Spleen (tissue), 11 donors: ENCODE data around the gene CD8B2. TPM values are rescaled to one million over a fixed set of nuclear protein-coding genes. Genes with fewer than 3 reads are reported as not detected.

Experiments used
- DNase-seq: peaks from one replicate; pipeline ENCODE4 v3.0.0-alpha.2; 2020
- H3K27ac ChIP-seq, 8 donors: fragments of 200-600 bp; sonication (generic) in 7 of 8; 1 replicate in 4 of 8; 2 replicates in 4 of 8; pipeline versions ENCODE4 v1.5.0 to v1.8.0; 2016 to 2021; ENCODE audit warnings: inconsistent platforms in 4 of 8, mild to moderate bottlenecking in 4 of 8, moderate library complexity in 1 of 8
- H3K27me3 ChIP-seq, 7 donors: fragments of 200-600 bp; sonication (generic) in 6 of 7; replicated peaks in 1 of 7; 1 replicate in 4 of 7; 2 replicates in 3 of 7; pipeline versions ENCODE4 v1.5.0 to v1.8.0; 2016 to 2021; ENCODE audit warnings: inconsistent platforms in 3 of 7, mild to moderate bottlenecking in 1 of 7
- H3K36me3 ChIP-seq, 6 donors: fragments of 200-600 bp; sonication (generic) in 5 of 6; 1 replicate in 4 of 6; 2 replicates in 2 of 6; pipeline versions ENCODE4 v1.5.0 to v1.8.0; 2016 to 2021; ENCODE audit warnings: inconsistent platforms in 2 of 6
- H3K4me1 ChIP-seq, 6 donors: fragments of 200-600 bp; sonication (generic) in 5 of 6; 1 replicate in 3 of 6; 2 replicates in 3 of 6; pipeline versions ENCODE4 v1.5.0 to v1.8.0; 2016 to 2021; ENCODE audit warnings: inconsistent platforms in 3 of 6
- H3K4me3 ChIP-seq, 8 donors: fragments of 200-600 bp; sonication (generic) in 7 of 8; 1 replicate in 4 of 8; 2 replicates in 4 of 8; pipeline versions ENCODE4 v1.5.0 to v1.8.0; 2016 to 2021; ENCODE audit warnings: inconsistent platforms in 4 of 8, mild to moderate bottlenecking in 4 of 8, moderate library complexity in 2 of 8
- H3K9me3 ChIP-seq, 8 donors: fragments of 200-600 bp; sonication (generic) in 7 of 8; 1 replicate in 4 of 8; 2 replicates in 4 of 8; pipeline versions ENCODE4 v1.5.0 to v1.8.0; 2016 to 2021; ENCODE audit warnings: inconsistent platforms in 4 of 8
- POLR2A ChIP-seq, 3 donors: fragments of 450-650 bp; IDR thresholded peaks; one replicate each; pipeline ENCODE4 v1.5.1; 2017; ENCODE audit warnings: antibody characterized with exemption in 3 of 3, mild to moderate bottlenecking in 1 of 3
- POLR2AphosphoS5 ChIP-seq, 3 donors: sonication (generic); formaldehyde crosslinking; IDR thresholded peaks; one replicate each; pipeline ENCODE4 v1.5.1; 2017; ENCODE audit warnings: antibody characterized with exemption in 3 of 3
- WGBS, 5 donors: extraction: QIAGEN DNeasy Blood & Tissue Kit in 3 of 5; methylation state at CpG; one replicate each; pipeline versions ENCODE4 v1.1.5 to v1.1.7; 2013 to 2018; 5-methylcytosine and 5-hydroxymethylcytosine counted together
- intact Hi-C: fragments of 100-400 bp; cut with DNase I; formaldehyde crosslinking; loops from one replicate; pipeline ENCODE4 v1.15.0; 2023; ENCODE audit warnings: low total_unique reads
- polyA plus RNA-seq, 3 donors: library from polyadenylated mRNA; stranded (reverse); fragments of 200-250 nt; gene quantifications; one replicate each; pipeline ENCODE4 v1.2.1, GENCODE V29; 2013
- total RNA-seq, 7 donors: library from RNA; depleted of rRNA in 3 of 7; stranded (reverse); fragments of >200 nt in 3 of 7; fragmentation: NEBNext Ultra II Directional in 4 of 7; extraction: Animal tissue kit (Norgen Biotek cat#: 25700) in 4 of 7; gene quantifications; one replicate each; pipeline versions ENCODE4 v1.1.0 to v1.2.1, GENCODE V29; 2016 to 2021
- TF ChIP-seq, protein P1 (sequence below), 11 experiments: fragments of 200-600 bp in 7 of 11; fragments of 450-650 bp in 4 of 11; sonication (generic) in 4 of 11; IDR thresholded peaks in 8 of 11; conservative IDR thresholded peaks in 3 of 11; 1 replicate in 7 of 11; 2 replicates in 4 of 11; pipeline versions ENCODE4 v1.4.0 to v1.8.0; 2016 to 2021; ENCODE audit warnings: antibody characterized with exemption in 11 of 11, inconsistent platforms in 4 of 11, mild to moderate bottlenecking in 1 of 11
- donor health status: healthy with polysubstance abuse.
- donor health status: DM: no; HTN: no; CAD: no; lungs with moderate emphysema.
- donor health status: DM: no; HTN: no; CAD: no.
- donor health status: Bipolar disorder and iron deficiency.
- donor health status: healthy.
- donor health status: DM: no; HTN: no; CAD: no.
- donor health status: DM: yes; HTN: yes; CAD: no.

CD8B2 gene
- total and polyA plus RNA-seq, 10 donors = 0.17 to 0.38 (median 0.27) TPM; not detected in 2

DNA sequence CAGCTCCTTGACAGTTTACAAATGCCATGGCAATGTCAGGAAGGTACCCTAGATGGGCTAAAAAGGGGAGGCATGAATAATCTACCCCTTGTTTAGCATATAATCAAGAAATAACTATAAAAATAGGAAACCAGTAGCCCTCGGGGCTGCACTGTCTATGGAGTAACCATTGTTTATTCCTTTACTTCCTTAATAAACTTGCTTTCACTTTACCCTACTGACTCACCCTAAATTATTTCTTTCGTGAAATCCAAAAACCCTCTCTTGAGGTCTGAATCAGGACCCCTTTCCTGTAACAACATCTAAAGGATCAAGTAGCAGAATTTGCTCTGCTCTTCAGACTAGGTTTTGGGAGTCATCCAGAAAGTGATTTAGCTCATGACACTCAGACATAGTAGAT lies 43.7 kb downstream of the CD8B2 start:
- no peak for TF ChIP-seq POLR2AphosphoS5 (IDR thresholded peaks at IDR 0.05)
- TF ChIP-seq, protein P1, sequence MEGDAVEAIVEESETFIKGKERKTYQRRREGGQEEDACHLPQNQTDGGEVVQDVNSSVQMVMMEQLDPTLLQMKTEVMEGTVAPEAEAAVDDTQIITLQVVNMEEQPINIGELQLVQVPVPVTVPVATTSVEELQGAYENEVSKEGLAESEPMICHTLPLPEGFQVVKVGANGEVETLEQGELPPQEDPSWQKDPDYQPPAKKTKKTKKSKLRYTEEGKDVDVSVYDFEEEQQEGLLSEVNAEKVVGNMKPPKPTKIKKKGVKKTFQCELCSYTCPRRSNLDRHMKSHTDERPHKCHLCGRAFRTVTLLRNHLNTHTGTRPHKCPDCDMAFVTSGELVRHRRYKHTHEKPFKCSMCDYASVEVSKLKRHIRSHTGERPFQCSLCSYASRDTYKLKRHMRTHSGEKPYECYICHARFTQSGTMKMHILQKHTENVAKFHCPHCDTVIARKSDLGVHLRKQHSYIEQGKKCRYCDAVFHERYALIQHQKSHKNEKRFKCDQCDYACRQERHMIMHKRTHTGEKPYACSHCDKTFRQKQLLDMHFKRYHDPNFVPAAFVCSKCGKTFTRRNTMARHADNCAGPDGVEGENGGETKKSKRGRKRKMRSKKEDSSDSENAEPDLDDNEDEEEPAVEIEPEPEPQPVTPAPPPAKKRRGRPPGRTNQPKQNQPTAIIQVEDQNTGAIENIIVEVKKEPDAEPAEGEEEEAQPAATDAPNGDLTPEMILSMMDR (IDR thresholded peaks at IDR 0.05 in 8 of 11, conservative IDR thresholded peaks at IDR 0.05 in 3 of 11) = no peak
- no peak for TF ChIP-seq POLR2A (IDR thresholded peaks at IDR 0.05)
- 20 to 38% (median 36%) methylated on average over 2 of the region's 2 CpGs for WGBS, 5 donors
- Histone ChIP-seq H3K4me1 (no peaks in the 10 kb centered on the region), H3K4me3 (no peak overlapping the region), H3K9me3 (no peaks in the 10 kb centered on the region), H3K27ac (no peak overlapping the region), H3K27me3 (peaks cover 0 to 10% (median 0%) of the 10 kb centered on the region in 7 donors), H3K36me3 (no peaks in the 10 kb centered on the region)
- intact Hi-C loops = no loop called here
- no peak for DNase-seq

DNA sequence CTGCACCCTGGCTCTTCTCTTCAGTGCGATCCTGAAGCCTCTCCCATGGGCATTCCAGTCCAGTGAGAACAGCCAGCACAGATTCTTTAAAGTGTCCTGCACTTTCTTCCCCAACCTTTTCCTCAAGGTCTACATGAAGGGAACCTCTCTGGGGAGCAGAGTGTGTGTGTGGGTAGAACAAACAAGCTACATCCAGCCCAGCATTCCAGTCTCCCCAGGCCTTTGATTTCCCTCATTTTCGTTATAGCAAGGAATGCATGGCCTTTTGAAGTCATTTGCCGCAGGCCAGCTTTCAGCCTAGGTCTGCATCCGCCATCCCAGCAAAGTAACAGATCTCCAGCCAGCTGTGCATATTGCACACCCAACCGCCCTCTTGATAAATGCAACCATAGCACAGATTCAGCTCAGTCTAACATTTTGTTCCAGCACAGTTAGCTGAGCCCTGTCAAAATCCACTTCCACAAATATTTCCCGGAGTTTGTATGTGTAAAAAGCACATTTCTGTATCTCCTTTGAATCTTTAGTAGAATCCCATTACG lies 44.6 kb downstream of the CD8B2 start:
- DNase-seq = no peak
- peaks cover 0 to 2% (median 0%) of the 10 kb centered on the region in 6 donors for H3K4me1 ChIP-seq
- peaks cover 0 to 10% (median 0%) of the 10 kb centered on the region in 7 donors for H3K27me3 ChIP-seq
- no peaks in the 10 kb centered on the region for H3K36me3 ChIP-seq
- H3K27ac ChIP-seq = no peak overlapping the region
- no peak for TF ChIP-seq POLR2A (IDR thresholded peaks at IDR 0.05)
- no peak for TF ChIP-seq POLR2AphosphoS5 (IDR thresholded peaks at IDR 0.05)
- TF ChIP-seq, protein P1 (IDR thresholded peaks at IDR 0.05 in 8 of 11, conservative IDR thresholded peaks at IDR 0.05 in 3 of 11) = no peak
- no peak overlapping the region for H3K4me3 ChIP-seq
- WGBS, 5 donors = 87 to 95% (median 88%) methylated on average over 7 of the region's 7 CpGs
- no peaks in the 10 kb centered on the region for H3K9me3 ChIP-seq
- intact Hi-C loops = no loop called here

DNA sequence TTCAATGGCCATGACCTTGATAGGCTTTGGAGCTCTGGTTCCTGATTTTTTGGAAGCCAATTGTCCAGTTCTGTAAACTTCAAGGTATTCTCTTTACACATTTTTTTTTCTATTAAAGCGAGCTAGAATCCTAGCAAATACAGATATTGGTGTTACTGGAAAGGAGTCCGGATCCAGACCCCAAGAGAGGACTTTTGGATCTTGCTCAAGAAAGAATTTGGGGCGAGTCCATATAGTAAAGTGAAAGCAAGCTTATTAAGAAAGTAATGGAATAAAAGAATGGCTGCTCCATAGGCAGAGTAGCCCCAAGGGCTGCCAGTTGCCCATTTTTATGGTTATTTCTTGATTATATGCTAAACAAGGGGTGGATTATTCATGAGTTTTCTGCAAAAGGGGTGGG lies 45.1 kb downstream of the CD8B2 start:
- Histone ChIP-seq H3K4me3 (no peak overlapping the region), H3K27ac (no peak overlapping the region), H3K4me1 (peaks cover 0 to 4% (median under 1%) of the 10 kb centered on the region in 6 donors), H3K27me3 (peaks cover 0 to 10% (median 0%) of the 10 kb centered on the region in 7 donors), H3K36me3 (no peaks in the 10 kb centered on the region), H3K9me3 (no peaks in the 10 kb centered on the region)
- 87 to 97% (median 88%) methylated on average over 3 of the region's 3 CpGs for WGBS, 5 donors
- TF ChIP-seq, protein P1 (IDR thresholded peaks at IDR 0.05 in 8 of 11, conservative IDR thresholded peaks at IDR 0.05 in 3 of 11) = no peak
- no peak for TF ChIP-seq POLR2A (IDR thresholded peaks at IDR 0.05)
- no peak for TF ChIP-seq POLR2AphosphoS5 (IDR thresholded peaks at IDR 0.05)
- DNase-seq = no peak
- intact Hi-C loops = no loop called here

DNA sequence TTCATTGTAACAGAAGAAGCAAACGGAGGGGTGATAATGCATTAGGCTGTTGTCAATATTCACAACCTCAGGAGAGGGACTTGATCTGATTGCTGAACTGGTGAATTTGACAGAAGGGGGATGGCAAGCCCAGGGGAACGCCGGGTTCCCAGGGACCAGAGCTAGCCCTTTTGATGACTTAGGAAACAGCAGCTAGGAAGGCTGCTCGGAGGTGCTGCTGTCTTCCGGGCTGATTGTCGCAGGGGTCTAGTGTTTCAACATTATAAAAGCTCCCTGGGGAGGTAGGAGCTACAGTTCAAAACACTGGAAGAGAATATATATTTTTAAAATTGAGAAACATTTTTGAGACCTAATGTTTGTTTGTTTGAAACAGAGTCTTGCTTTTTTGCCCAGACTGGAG lies 47.3 kb downstream of the CD8B2 start:
- DNase-seq = no peak
- Histone ChIP-seq H3K4me3 (no peak overlapping the region), H3K4me1 (peaks cover 0 to 7% (median 1%) of the 10 kb centered on the region in 6 donors), H3K27me3 (peaks cover 0 to 10% (median 0%) of the 10 kb centered on the region in 7 donors), H3K36me3 (no peaks in the 10 kb centered on the region), H3K27ac (no peak overlapping the region), H3K9me3 (no peaks in the 10 kb centered on the region)
- intact Hi-C loops = no loop called here
- WGBS, 5 donors = 68 to 85% (median 82%) methylated on average over 6 of the region's 6 CpGs
- no peak for TF ChIP-seq POLR2AphosphoS5 (IDR thresholded peaks at IDR 0.05)
- TF ChIP-seq POLR2A (IDR thresholded peaks at IDR 0.05) = no peak
- TF ChIP-seq, protein P1 (IDR thresholded peaks at IDR 0.05 in 8 of 11, conservative IDR thresholded peaks at IDR 0.05 in 3 of 11) = no peak
